Measurements from ENCODE around the gene PASK. TPM values are rescaled to one million over a fixed set of nuclear protein-coding genes. Genes with fewer than 3 reads are reported as not detected.

PASK gene
- total RNA-seq, 1 experiment from 2014 or later, result 21.1 TPM

DNA sequence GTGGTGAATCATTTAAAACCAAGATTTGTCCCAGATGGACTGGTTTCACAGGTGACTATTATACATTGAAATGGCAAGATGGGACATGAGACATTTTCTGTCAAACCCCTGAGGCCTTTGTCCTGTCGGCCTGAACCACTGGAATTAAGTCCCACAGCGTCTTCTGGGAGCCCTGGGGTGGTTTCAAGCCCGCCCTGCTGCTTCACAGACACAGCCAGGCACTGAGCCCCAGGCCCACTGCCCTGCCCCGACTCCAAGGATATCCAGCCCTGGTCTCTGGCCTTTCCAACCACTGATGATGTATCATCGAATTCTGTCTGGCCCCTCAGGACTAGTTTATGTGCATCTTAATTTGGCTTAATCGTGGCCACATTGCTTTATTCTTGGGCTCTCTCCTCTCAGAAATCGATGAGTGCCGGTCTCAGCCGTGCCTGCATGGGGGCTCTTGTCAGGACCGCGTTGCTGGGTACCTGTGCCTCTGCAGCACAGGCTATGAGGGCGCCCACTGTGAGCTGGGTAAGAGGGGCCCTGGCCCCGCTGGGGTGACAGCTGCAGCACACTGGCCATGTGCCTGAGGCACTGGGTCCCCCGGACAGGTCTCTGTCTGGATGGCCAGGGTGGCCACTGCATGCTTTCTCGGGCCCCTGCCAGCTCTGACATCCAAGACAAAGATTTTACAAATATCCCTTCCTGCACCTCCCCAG lies 86.7 kb downstream of the PASK start:
- BruUV-seq (replicated peaks), result no TSS peak
- Histone ChIP-seq H3K4me1 (no peaks in the 10 kb centered on the region), H3K36me3 (ENCODE audit: control insufficient read depth, insufficient read depth, low read length) (no peaks in the 10 kb centered on the region), H3K9me3 (no peaks in the 10 kb centered on the region), H3K4me3 (ENCODE audit: low read depth, low read length) (no peak overlapping the region), H3K27me3 (replicated peaks; ENCODE audit: control insufficient read depth, insufficient read depth, low read length) (no peaks in the 10 kb centered on the region)
- CTCF ChIA-PET, result no interaction called here
- Mint-ChIP-seq H3K27me3 (ENCODE audit: insufficient read depth, unreplicated experiment) (peaks cover 6% of the 10 kb centered on the region), H3K9me3 (ENCODE audit: unreplicated experiment) (no peaks in the 10 kb centered on the region), H3K36me3 (ENCODE audit: insufficient read depth, unreplicated experiment) (no peaks in the 10 kb centered on the region), H3K4me1 (ENCODE audit: low read depth, unreplicated experiment) (no peaks in the 10 kb centered on the region), H3K4me3 (ENCODE audit: unreplicated experiment) (no peak overlapping the region), H3K27ac (ENCODE audit: unreplicated experiment) (no peak overlapping the region)
- intact Hi-C loops (cut with micrococcal nuclease; ENCODE audit: unreplicated experiment), result loop anchor here (5.0 kb wide), 1 partner anchor 210 kb away; no protein-coding TSS in a partner anchor
- no peak for TF ChIP-seq CTCF (IDR thresholded peaks at IDR 0.05; ENCODE audit: insufficient read depth in 1 of 2, low read depth in 1 of 2, low read length in 1 of 2, severe bottlenecking in 1 of 2, unreplicated experiment in 1 of 2)
- POLR2A ChIA-PET, result no interaction called here
- DNase-seq, result no peak

DNA sequence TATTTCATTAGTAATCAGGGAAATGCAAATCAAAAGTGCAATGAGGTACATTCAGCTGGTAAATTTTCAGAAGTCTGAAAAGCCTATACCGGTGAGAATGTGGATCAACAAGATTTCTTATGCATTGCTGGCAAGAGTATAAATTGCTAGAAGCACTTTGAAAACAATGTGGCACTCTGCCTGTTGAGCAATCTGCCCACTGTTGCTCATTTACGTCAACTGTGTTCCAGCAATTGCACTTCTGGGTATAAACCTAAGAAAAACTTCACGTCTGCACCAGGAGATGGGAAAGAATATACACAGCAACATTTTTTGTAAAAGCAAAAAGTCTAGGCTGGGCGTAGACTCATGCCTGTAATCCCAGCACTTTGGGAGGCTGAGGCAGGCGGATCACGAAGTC lies 88.0 kb downstream of the PASK start:
- Mint-ChIP-seq H3K27me3 (ENCODE audit: insufficient read depth, unreplicated experiment) (peaks cover 6% of the 10 kb centered on the region), H3K9me3 (ENCODE audit: unreplicated experiment) (no peaks in the 10 kb centered on the region), H3K27ac (ENCODE audit: unreplicated experiment) (no peak overlapping the region), H3K36me3 (ENCODE audit: insufficient read depth, unreplicated experiment) (no peaks in the 10 kb centered on the region), H3K4me3 (ENCODE audit: unreplicated experiment) (no peak overlapping the region), H3K4me1 (ENCODE audit: low read depth, unreplicated experiment) (no peaks in the 10 kb centered on the region)
- no TSS peak for BruUV-seq (replicated peaks)
- Histone ChIP-seq H3K36me3 (ENCODE audit: control insufficient read depth, insufficient read depth, low read length) (no peaks in the 10 kb centered on the region), H3K4me3 (ENCODE audit: low read depth, low read length) (no peak overlapping the region), H3K4me1 (no peaks in the 10 kb centered on the region), H3K9me3 (no peaks in the 10 kb centered on the region), H3K27me3 (replicated peaks; ENCODE audit: control insufficient read depth, insufficient read depth, low read length) (no peaks in the 10 kb centered on the region)
- TF ChIP-seq CTCF (IDR thresholded peaks at IDR 0.05; ENCODE audit: insufficient read depth in 1 of 2, low read depth in 1 of 2, low read length in 1 of 2, severe bottlenecking in 1 of 2, unreplicated experiment in 1 of 2), result no peak
- ChIA-PET CTCF (interaction anchor here (0.6 kb wide), 1 partner anchor 75 kb away, joined by 3 read pairs; no protein-coding TSS in a partner anchor), POLR2A (no interaction called here)
- intact Hi-C loops (cut with micrococcal nuclease; ENCODE audit: unreplicated experiment), result loop anchor here (5.0 kb wide), 1 partner anchor 209 kb away; no protein-coding TSS in a partner anchor
- DNase-seq, result no peak

Other genes with a start within 250 kb of the PASK start
- gene CROCC2, start 243.1 kb downstream of the PASK start, total RNA-seq (2022), result not detected in 2 replicates
- gene SNED1, start 150.9 kb downstream of the PASK start, total RNA-seq (2022), result not detected in 2 replicates
- gene MTERF4, start 47.2 kb downstream of the PASK start, total RNA-seq (2022), result 19.6 and 22.2 TPM in 2 replicates
- 30.0 and 32.5 TPM in 2 replicates for gene PPP1R7, start 995 bp upstream of the PASK start, total RNA-seq (2022)
- gene ANO7, start 39.2 kb upstream of the PASK start, total RNA-seq (2022), result 4.1 and 4.7 TPM in 2 replicates
- gene HDLBP, start 166.2 kb upstream of the PASK start, total RNA-seq (2022), result 350 and 379 TPM in 2 replicates
- gene SEPTIN2, start 166.5 kb upstream of the PASK start, total RNA-seq (2022), result 209 TPM in 2 replicates
- gene FARP2, start 206.8 kb upstream of the PASK start, total RNA-seq (2022), result 37.2 and 37.3 TPM in 2 replicates

All from Caco-2 (cell line).